Spleen (tissue), 7 donors: ENCODE results near the gene PIK3CB.

Source experiments
- POLR2AphosphoS5 ChIP-seq, 3 donors: sonication (generic); formaldehyde crosslinking; IDR thresholded peaks; one replicate each; pipeline ENCODE4 v1.5.1; 2017; ENCODE audit warnings: antibody characterized with exemption in 3 of 3
- TF ChIP-seq, protein P1 (sequence below), 11 experiments: fragments of 200-600 bp in 7 of 11; fragments of 450-650 bp in 4 of 11; sonication (generic) in 4 of 11; IDR thresholded peaks in 8 of 11; conservative IDR thresholded peaks in 3 of 11; 1 replicate in 7 of 11; 2 replicates in 4 of 11; pipeline versions ENCODE4 v1.4.0 to v1.8.0; 2016 to 2021; ENCODE audit warnings: antibody characterized with exemption in 11 of 11, inconsistent platforms in 4 of 11, mild to moderate bottlenecking in 1 of 11
- donor health status: DM: no; HTN: no; CAD: no; lungs with moderate emphysema.
- donor health status: DM: no; HTN: no; CAD: no.
- donor health status: DM: no; HTN: no; CAD: no.

DNA sequence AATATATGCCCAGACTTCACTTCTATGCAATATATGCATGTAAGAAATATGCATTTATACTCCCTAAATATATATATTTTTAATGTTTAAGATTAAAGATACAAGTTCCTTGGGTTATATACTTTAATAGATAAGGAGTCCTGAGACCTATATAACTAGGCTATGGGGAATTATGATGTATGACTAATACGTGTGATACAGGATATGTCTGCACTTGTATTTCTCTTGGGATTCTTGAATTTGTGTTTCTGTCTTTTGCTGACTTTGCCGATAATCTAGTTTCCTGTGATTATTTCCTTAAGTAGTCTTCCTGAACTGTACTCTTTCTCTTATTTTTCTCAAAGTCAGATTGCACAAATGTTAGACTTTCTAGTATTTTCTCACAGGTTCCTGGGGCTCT, 109.6 kb downstream of the PIK3CB start:
- TF ChIP-seq, protein P1, sequence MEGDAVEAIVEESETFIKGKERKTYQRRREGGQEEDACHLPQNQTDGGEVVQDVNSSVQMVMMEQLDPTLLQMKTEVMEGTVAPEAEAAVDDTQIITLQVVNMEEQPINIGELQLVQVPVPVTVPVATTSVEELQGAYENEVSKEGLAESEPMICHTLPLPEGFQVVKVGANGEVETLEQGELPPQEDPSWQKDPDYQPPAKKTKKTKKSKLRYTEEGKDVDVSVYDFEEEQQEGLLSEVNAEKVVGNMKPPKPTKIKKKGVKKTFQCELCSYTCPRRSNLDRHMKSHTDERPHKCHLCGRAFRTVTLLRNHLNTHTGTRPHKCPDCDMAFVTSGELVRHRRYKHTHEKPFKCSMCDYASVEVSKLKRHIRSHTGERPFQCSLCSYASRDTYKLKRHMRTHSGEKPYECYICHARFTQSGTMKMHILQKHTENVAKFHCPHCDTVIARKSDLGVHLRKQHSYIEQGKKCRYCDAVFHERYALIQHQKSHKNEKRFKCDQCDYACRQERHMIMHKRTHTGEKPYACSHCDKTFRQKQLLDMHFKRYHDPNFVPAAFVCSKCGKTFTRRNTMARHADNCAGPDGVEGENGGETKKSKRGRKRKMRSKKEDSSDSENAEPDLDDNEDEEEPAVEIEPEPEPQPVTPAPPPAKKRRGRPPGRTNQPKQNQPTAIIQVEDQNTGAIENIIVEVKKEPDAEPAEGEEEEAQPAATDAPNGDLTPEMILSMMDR (IDR thresholded peaks at IDR 0.05 in 8 of 11, conservative IDR thresholded peaks at IDR 0.05 in 3 of 11) = no peak
- no peak for TF ChIP-seq POLR2AphosphoS5 (IDR thresholded peaks at IDR 0.05)
